ENCODE results near the gene LYSMD4. TPM values are rescaled to one million over a fixed set of nuclear protein-coding genes. Genes with fewer than 3 reads are reported as not detected.

Gene LYSMD4
- polyA plus RNA-seq, 1 experiment = 3.2 TPM

GRCh38 chr15:99680276-99680675, 53.0 kb downstream of the LYSMD4 start:
- Histone ChIP-seq H3K27me3 (ENCODE audit: control insufficient read depth, insufficient read depth, low read length) (no peaks in the 10 kb centered on the region), H3K9me3 (ENCODE audit: control insufficient read depth, insufficient read depth, low read length) (no peaks in the 10 kb centered on the region), H3K4me3 (ENCODE audit: low read depth, low read length) (no peak overlapping the region), H3K27ac (ENCODE audit: low read depth, low read length) (no peak overlapping the region)
- CTCF ChIA-PET = interaction anchor here (1.1 kb wide), 1 partner anchor 24 kb away, joined by 4 read pairs; no protein-coding TSS in a partner anchor
- POLR2A ChIA-PET = no interaction called here
- DNase-seq (ENCODE audit: low read depth, low spot score) = no peak
- TF ChIP-seq CTCF (IDR thresholded peaks at IDR 0.05; ENCODE audit: low read depth, low read length) = no peak

GRCh38 chr15:99677540-99678134, 55.6 kb downstream of the LYSMD4 start:
- Histone ChIP-seq H3K4me3 (ENCODE audit: low read depth, low read length) (no peak overlapping the region), H3K9me3 (ENCODE audit: control insufficient read depth, insufficient read depth, low read length) (no peaks in the 10 kb centered on the region), H3K27me3 (ENCODE audit: control insufficient read depth, insufficient read depth, low read length) (no peaks in the 10 kb centered on the region), H3K27ac (ENCODE audit: low read depth, low read length) (no peak overlapping the region)
- TF ChIP-seq CTCF (IDR thresholded peaks at IDR 0.05; ENCODE audit: low read depth, low read length) = no peak
- no peak for DNase-seq (ENCODE audit: low read depth, low spot score)
- CTCF ChIA-PET = interaction anchor here (3.4 kb wide), 1 partner anchor 27 kb away, joined by 18 read pairs; no protein-coding TSS in a partner anchor
- POLR2A ChIA-PET = no interaction called here

Small RNA genes within 50 kb of the gene (small RNA-seq; reads per million reads assigned to genes)
- gene RF00019 (ENCODE audit: insufficient read length, low read depth) = not detected

Other genes starting within 250 kb of the LYSMD4 start
- gene MEF2A, start 167.5 kb downstream of the LYSMD4 start, polyA plus RNA-seq (2011; rRNA removed) = 31.4 and 40.9 TPM in 2 replicates

All from AG04450 (cell line).